Nephron (organoid): ENCODE measurements around the gene CSF1R.
"Not testable (repeated sequence)": the region's sequence is repeated elsewhere in the genome, so short reads cannot be mapped to it uniquely, and the experiment has no call there.

Source experiments
- H3K27ac Mint-ChIP-seq, 3 experiments: 2 replicates each; pipeline ENCODE4 v1.8.0; 2020; ENCODE audit warnings: mixed read lengths in 3 of 3, mild to moderate bottlenecking in 2 of 3, moderate library complexity in 1 of 3
- H3K27me3 Mint-ChIP-seq: 2 replicates; pipeline ENCODE4 v1.8.0; 2021; ENCODE audit warnings: low read depth, mild to moderate bottlenecking, moderate library complexity, mixed read lengths
- H3K36me3 Mint-ChIP-seq: 2 replicates; pipeline ENCODE4 v1.8.0; 2020; ENCODE audit warnings: low read depth, mixed read lengths
- H3K4me1 Mint-ChIP-seq: 2 replicates; pipeline ENCODE4 v1.8.0; 2020; ENCODE audit warnings: mixed read lengths
- H3K4me3 Mint-ChIP-seq, 3 experiments: 2 replicates each; pipeline ENCODE4 v1.8.0; 2020; ENCODE audit warnings: mild to moderate bottlenecking in 3 of 3, mixed read lengths in 3 of 3, moderate library complexity in 2 of 3
- H3K9me3 Mint-ChIP-seq: 2 replicates; pipeline ENCODE4 v1.8.0; 2020; ENCODE audit warnings: mixed read lengths
- CTCF ChIP-seq, 3 experiments: fragments of 200-600 bp; sonication (generic); IDR thresholded peaks; one replicate each; pipeline ENCODE4 v1.5.0; 2021; ENCODE audit warnings: antibody characterized with exemption in 3 of 3; ENCODE audit not compliant: unreplicated experiment in 3 of 3

The CSF1R gene

GRCh38 chr5:150103678-150104549 lies 17.6 kb upstream of the CSF1R start:
- peaks cover 17% of the 10 kb centered on the region for H3K4me1 Mint-ChIP-seq
- peaks cover 5% of the 10 kb centered on the region for H3K27me3 Mint-ChIP-seq
- no peaks in the 10 kb centered on the region for H3K36me3 Mint-ChIP-seq
- no peak overlapping the region for H3K4me3 Mint-ChIP-seq
- no peak for TF ChIP-seq CTCF (IDR thresholded peaks at IDR 0.05; ENCODE audit: unreplicated experiment in 3 of 3)
- no peak overlapping the region for H3K27ac Mint-ChIP-seq
- H3K9me3 Mint-ChIP-seq = no peaks in the 10 kb centered on the region

- no peak overlapping the region for H3K4me3 Mint-ChIP-seq
- no peak overlapping the region for H3K27ac Mint-ChIP-seq
- H3K36me3 Mint-ChIP-seq = no peaks in the 10 kb centered on the region
- TF ChIP-seq CTCF (IDR thresholded peaks at IDR 0.05; ENCODE audit: unreplicated experiment in 3 of 3) = no peak
- no peaks in the 10 kb centered on the region for H3K9me3 Mint-ChIP-seq
- peaks cover 12% of the 10 kb centered on the region for H3K27me3 Mint-ChIP-seq
- no peaks in the 10 kb centered on the region for H3K4me1 Mint-ChIP-seq
Observed at GRCh38 chr5:150101023-150101422, 14.7 kb upstream of the CSF1R start.

- H3K4me1 Mint-ChIP-seq = no peaks in the 10 kb centered on the region
- no peaks in the 10 kb centered on the region for H3K9me3 Mint-ChIP-seq
- H3K27me3 Mint-ChIP-seq = peaks cover 8% of the 10 kb centered on the region
- no peak overlapping the region for H3K27ac Mint-ChIP-seq
- H3K4me3 Mint-ChIP-seq = no peak overlapping the region
- no peak for TF ChIP-seq CTCF (IDR thresholded peaks at IDR 0.05; ENCODE audit: unreplicated experiment in 3 of 3)
- H3K36me3 Mint-ChIP-seq = no peaks in the 10 kb centered on the region
Observed at GRCh38 chr5:150097152-150097551, 10.8 kb upstream of the CSF1R start.

- Mint-ChIP-seq H3K4me3 (no peak overlapping the region), H3K4me1 (no peaks in the 10 kb centered on the region), H3K27me3 (peaks cover 8% of the 10 kb centered on the region), H3K36me3 (no peaks in the 10 kb centered on the region), H3K9me3 (no peaks in the 10 kb centered on the region), H3K27ac (no peak overlapping the region)
- no peak for TF ChIP-seq CTCF (IDR thresholded peaks at IDR 0.05; ENCODE audit: unreplicated experiment in 3 of 3)
Observed at GRCh38 chr5:150092159-150092787, 5.9 kb upstream of the CSF1R start.

GRCh38 chr5:150085191-150085912 lies 1.0 kb downstream of the CSF1R start:
- no peak for TF ChIP-seq CTCF (IDR thresholded peaks at IDR 0.05; ENCODE audit: unreplicated experiment in 3 of 3)
- Mint-ChIP-seq H3K4me1 (peaks cover 23% of the 10 kb centered on the region), H3K36me3 (no peaks in the 10 kb centered on the region), H3K27me3 (peaks cover 6% of the 10 kb centered on the region), H3K27ac (no peak overlapping the region), H3K4me3 (no peak overlapping the region), H3K9me3 (no peaks in the 10 kb centered on the region)

- H3K4me1 Mint-ChIP-seq = peaks cover 23% of the 10 kb centered on the region
- not testable (repeated sequence) for H3K4me3 Mint-ChIP-seq, H3K9me3 Mint-ChIP-seq, H3K27me3 Mint-ChIP-seq, H3K36me3 Mint-ChIP-seq, H3K27ac Mint-ChIP-seq
Observed at GRCh38 chr5:150084754-150085153, 1.6 kb downstream of the CSF1R start.
